NCI-H526 treated with DMSO at 0.1 percent for 48 hours (cell line): ENCODE measurements around the gene C12orf54.
"Not testable (repeated sequence)": the region's sequence is repeated elsewhere in the genome, so short reads cannot be mapped to it uniquely, and the experiment has no call there.

ENCODE experiments used
- DNase-seq: peaks from one replicate; lab custom pipeline; 2025; lab: John Stamatoyannopoulos, UW

The C12orf54 gene

GRCh38 chr12:48482198-48482597, at the start of gene C12orf54:
Gene C12orf54, plus strand, starts transcription at chr12:48482498. Its CDS starts 799 bp downstream, at chr12:48483297.
- no peak for DNase-seq

GRCh38 chr12:48434016-48434415, 48.3 kb upstream of the C12orf54 start:
- not testable (repeated sequence) for DNase-seq

- DNase-seq = no peak
These were observed 41.2 kb upstream of the C12orf54 start for GRCh38 chr12:48441069-48441468.

- DNase-seq = no peak
These were observed 40.0 kb upstream of the C12orf54 start for GRCh38 chr12:48442179-48442847.

- no peak for DNase-seq
These were observed 36.8 kb upstream of the C12orf54 start for GRCh38 chr12:48445538-48445937.

- no peak for DNase-seq
These were observed 36.0 kb upstream of the C12orf54 start for GRCh38 chr12:48446161-48446776.

GRCh38 chr12:48447755-48448154, 34.5 kb upstream of the C12orf54 start:
- DNase-seq = no peak

- DNase-seq = no peak
These were observed 30.9 kb upstream of the C12orf54 start for GRCh38 chr12:48451372-48451771.

GRCh38 chr12:48452961-48453360, 29.3 kb upstream of the C12orf54 start:
- DNase-seq = not testable (repeated sequence)

GRCh38 chr12:48454667-48455066, 27.6 kb upstream of the C12orf54 start:
- peak; percentile 22 for DNase-seq

GRCh38 chr12:48455116-48455515, 27.2 kb upstream of the C12orf54 start:
- no peak for DNase-seq

GRCh38 chr12:48459259-48459658, 23.0 kb upstream of the C12orf54 start:
- no peak for DNase-seq

GRCh38 chr12:48469027-48469426, 13.3 kb upstream of the C12orf54 start:
- not testable (repeated sequence) for DNase-seq

- no peak for DNase-seq
These were observed 10.0 kb upstream of the C12orf54 start, which contains the start of gene ANP32D for GRCh38 chr12:48472259-48472658. Gene ANP32D, plus strand, starts transcription at chr12:48472559. Its CDS starts 106 bp downstream, at chr12:48472665.

- no peak for DNase-seq
These were observed 9.2 kb upstream of the C12orf54 start for GRCh38 chr12:48473061-48473460.

GRCh38 chr12:48474497-48474896, 7.8 kb upstream of the C12orf54 start:
- not testable (repeated sequence) for DNase-seq

GRCh38 chr12:48482930-48483329, 632 bp downstream of the C12orf54 start:
- DNase-seq = no peak

- no peak for DNase-seq
These were observed 4.0 kb downstream of the C12orf54 start for GRCh38 chr12:48486261-48486660.

GRCh38 chr12:48486679-48487078, 4.4 kb downstream of the C12orf54 start:
- DNase-seq = no peak

GRCh38 chr12:48489012-48489411, 6.7 kb downstream of the C12orf54 start:
- no peak for DNase-seq

- not testable (repeated sequence) for DNase-seq
These were observed 7.2 kb downstream of the C12orf54 start for GRCh38 chr12:48489456-48489855.

- DNase-seq = not testable (repeated sequence)
These were observed 18.0 kb downstream of the C12orf54 start for GRCh38 chr12:48500281-48500680.

GRCh38 chr12:48506836-48507235, 24.5 kb downstream of the C12orf54 start:
- DNase-seq = not testable (repeated sequence)

- no peak for DNase-seq
These were observed 26.7 kb downstream of the C12orf54 start for GRCh38 chr12:48508987-48509386.
